WTC11 (cell line): ENCODE results near the gene BLID.

Source experiments
- ATF6 ChIP-seq: sonication (generic); formaldehyde crosslinking; IDR thresholded peaks from 2 replicates; pipeline ENCODE4 v1.8.1; 2023; ENCODE audit warnings: mild to moderate bottlenecking, missing genetic modification reagents
- CREB1 ChIP-seq: sonication (generic); formaldehyde crosslinking; IDR thresholded peaks from 2 replicates; pipeline ENCODE4 v1.8.0; 2023; ENCODE audit warnings: mild to moderate bottlenecking, missing genetic modification reagents
- CTCF ChIP-seq: fragments of 200-600 bp; IDR thresholded peaks from 2 replicates; pipeline ENCODE4 v1.8.0; 2022; ENCODE audit warnings: antibody characterized with exemption
- MXD4 ChIP-seq: fragments of 250-450 bp; sonication (Bioruptor Pico); IDR thresholded peaks from 2 replicates; pipeline ENCODE4 v1.8.0; 2021; ENCODE audit warnings: mild to moderate bottlenecking, moderate library complexity, borderline replicate concordance
- NR2C2 ChIP-seq: sonication (generic); formaldehyde crosslinking; IDR thresholded peaks from 2 replicates; pipeline ENCODE4 v1.8.0; 2022; ENCODE audit warnings: mild to moderate bottlenecking, missing genetic modification reagents
- PRRX2 ChIP-seq: fragments of 250-450 bp; sonication (Bioruptor Pico); IDR thresholded peaks from 2 replicates; pipeline ENCODE4 v1.8.0; 2021; ENCODE audit warnings: mild to moderate bottlenecking

GRCh38 chr11:122159861-122160260, 43.8 kb upstream of the BLID start:
- TF ChIP-seq MXD4 (CRISPR knock-in tag): no peak
- TF ChIP-seq CTCF: no peak
- no peak for TF ChIP-seq PRRX2
- TF ChIP-seq CREB1 (CRISPR knock-in tag): no peak
- no peak for TF ChIP-seq NR2C2 (CRISPR knock-in tag)
- TF ChIP-seq ATF6: no peak
